ENCODE data around the gene HIVEP3.

GRCh38 chr1:41471658-41472057 is 447.1 kb downstream of the HIVEP3 start:
- TF ChIP-seq CTCF (IDR thresholded peaks at IDR 0.05) (no peak), EZH2 (IDR thresholded peaks at IDR 0.05; ENCODE audit: borderline replicate concordance, insufficient read depth, low read depth, low read length, poor library complexity, severe bottlenecking) (no peak)
